Endothelial cell of umbilical vein (primary cell): ENCODE results near the gene LOXHD1. TPM values are rescaled to one million over a fixed set of nuclear protein-coding genes. Genes with fewer than 3 reads are reported as not detected.

ENCODE experiments used
- BruUV-seq: library from RNA; stranded (reverse); fragments of 400-500 nt; replicated peaks from 2 replicates; lab custom pipeline; 2021; lab: Mats Ljungman, UMichigan
- CTCF ChIA-PET: fragments of 300-600, 350-600 bp; sonication (Branson Sonifier 250); formaldehyde crosslinking; loops from one replicate; lab custom pipeline; 2021; ENCODE audit warnings: antibody characterized with exemption, inconsistent platforms; lab: Charles Lee
- POLR2A ChIA-PET: fragments of 300-600, 350-600 bp; sonication (Branson Sonifier 250); formaldehyde crosslinking; loops from one replicate; lab custom pipeline; 2021; ENCODE audit warnings: antibody characterized with exemption, inconsistent platforms; lab: Charles Lee
- DNase-seq: peaks from one replicate; pipeline ENCODE4 v3.0.0-alpha.2; 2011; ENCODE audit warnings: low read depth, low spot score
- FAIRE-seq: peaks from 2 replicates; lab custom pipeline; 2011; peaks lifted over from hg19 to GRCh38; lab: Jason Lieb, UNC
- H2AFZ ChIP-seq: 2 replicates; pipeline ENCODE4 v1.6.0; 2012; ENCODE audit warnings: low read depth, low read length, control low read depth, inconsistent platforms
- H3K27ac ChIP-seq: 2 replicates; pipeline ENCODE4 v1.5.1; 2011; ENCODE audit warnings: low read depth, mild to moderate bottlenecking, control low read depth, low read length, moderate library complexity; ENCODE audit not compliant: insufficient read depth
- H3K27me3 ChIP-seq, 2 experiments: 2 replicates each; pipeline versions ENCODE4 v1.6.0 to v1.6.1; 2011; ENCODE audit warnings: low read length in 2 of 2, mixed read lengths in 1 of 2; ENCODE audit not compliant: control insufficient read depth in 2 of 2, insufficient read depth in 2 of 2
- H3K36me3 ChIP-seq, 2 experiments: 2 replicates in 1 of 2; 3 replicates in 1 of 2; pipeline ENCODE4 v1.5.1; 2011; ENCODE audit warnings: low read length in 2 of 2, mild to moderate bottlenecking in 1 of 2, moderate library complexity in 1 of 2; ENCODE audit not compliant: control insufficient read depth in 2 of 2, insufficient read depth in 2 of 2; ENCODE audit errors: extremely low read depth in 1 of 2
- H3K4me1 ChIP-seq: 3 replicates; pipeline ENCODE4 v1.5.1; 2011; ENCODE audit warnings: mild to moderate bottlenecking, low read length; ENCODE audit not compliant: control insufficient read depth, insufficient read depth; ENCODE audit errors: extremely low read depth
- H3K4me2 ChIP-seq: 2 replicates; pipeline ENCODE4 v1.6.1; 2011; ENCODE audit warnings: low read length, control low read depth, mixed read lengths; ENCODE audit not compliant: insufficient read depth
- H3K4me3 ChIP-seq, 3 experiments: fragments of 200-600 bp in 1 of 3; sonication (generic), shearing (Covaris generic) in 1 of 3; replicated peaks in 1 of 3; 2 replicates each; pipeline ENCODE4 v1.5.1; 2011 to 2016; ENCODE audit warnings: control low read depth in 3 of 3, low read length in 3 of 3, mild to moderate bottlenecking in 2 of 3, inconsistent platforms in 1 of 3, low read depth in 1 of 3, moderate library complexity in 1 of 3; ENCODE audit not compliant: insufficient read depth in 1 of 3
- H3K79me2 ChIP-seq: 2 replicates; pipeline ENCODE4 v1.6.0; 2012; ENCODE audit warnings: low read length, inconsistent platforms; ENCODE audit not compliant: control insufficient read depth, insufficient read depth
- H3K9ac ChIP-seq: replicated peaks from 2 replicates; pipeline ENCODE3; 2011; ENCODE audit warnings: low read length, control low read depth; ENCODE audit not compliant: insufficient read depth; ENCODE audit errors: extremely low read depth
- H3K9me1 ChIP-seq: replicated peaks from 3 replicates; pipeline ENCODE4 v1.6.0; 2011; ENCODE audit warnings: mild to moderate bottlenecking, low read length; ENCODE audit not compliant: control insufficient read depth, insufficient read depth; ENCODE audit errors: extremely low read depth
- H3K9me3 ChIP-seq: replicated peaks from 2 replicates; pipeline ENCODE4 v1.5.1; 2012; ENCODE audit warnings: low read length, inconsistent platforms; ENCODE audit not compliant: control insufficient read depth, insufficient read depth
- H4K20me1 ChIP-seq: replicated peaks from 2 replicates; pipeline ENCODE3; 2011; ENCODE audit warnings: mild to moderate bottlenecking, low read length; ENCODE audit not compliant: control insufficient read depth, insufficient read depth; ENCODE audit errors: extremely low read depth
- EZH2 ChIP-seq: IDR thresholded peaks from 2 replicates; pipeline ENCODE4 v1.6.1; 2012; ENCODE audit warnings: borderline replicate concordance, low read depth, mild to moderate bottlenecking, moderate library complexity, low read length, inconsistent platforms; ENCODE audit not compliant: severe bottlenecking
- FOS ChIP-seq: IDR thresholded peaks from 2 replicates; pipeline ENCODE4 v1.6.1; 2011; ENCODE audit warnings: mild to moderate bottlenecking, low read length, moderate library complexity, borderline replicate concordance; ENCODE audit not compliant: insufficient read depth
- GATA2 ChIP-seq: IDR thresholded peaks from 2 replicates; pipeline ENCODE4 v1.7.0; 2011; ENCODE audit warnings: low read depth, mild to moderate bottlenecking, moderate library complexity, mixed read lengths, low read length; ENCODE audit not compliant: insufficient read length, insufficient read depth
- JUN ChIP-seq: IDR thresholded peaks from 2 replicates; pipeline ENCODE4 v1.6.1; 2011; ENCODE audit warnings: borderline replicate concordance, low read depth; ENCODE audit not compliant: insufficient read length, insufficient read depth
- MYC ChIP-seq: IDR thresholded peaks from one replicate; pipeline ENCODE4 v1.6.1; 2011; ENCODE audit warnings: mild to moderate bottlenecking, low read depth, low read length
- POLR2A ChIP-seq: IDR thresholded peaks from 2 replicates; pipeline ENCODE4 v1.6.1; 2012; ENCODE audit warnings: low read depth, mild to moderate bottlenecking, control low read depth, low read length
- POLR2AphosphoS5 ChIP-seq: IDR thresholded peaks from 2 replicates; pipeline ENCODE4 v1.6.1; 2012; ENCODE audit warnings: low read depth, mild to moderate bottlenecking, control low read depth, low read length, moderate library complexity; ENCODE audit not compliant: insufficient read depth
- dilution Hi-C: fragments of 300-500 bp; cut with MboI; formaldehyde crosslinking; loops from one replicate; pipeline ENCODE4 v1.15.0; 2019; ENCODE audit warnings: low sequenced_read_pairs; ENCODE audit not compliant: extremely low pct_ligation_motif_present
- intact Hi-C: fragments of 100-400 bp; cut with micrococcal nuclease; formaldehyde crosslinking; loops from one replicate; pipeline ENCODE4 v1.10.0; 2022
- polyA plus RNA-seq, 4 experiments: library from polyadenylated mRNA; depleted of rRNA in 3 of 4; stranded (reverse) in 3 of 4; unstranded in 1 of 4; fragments of >200 nt; gene quantifications; 2 replicates each; pipeline versions ENCODE4 v1.2.1 to v1.2.3, GENCODE V29; 2011 to 2012; ENCODE audit warnings: missing spikeins in 1 of 4
- total RNA-seq: library from RNA; stranded (reverse); gene quantifications from 2 replicates; pipeline ENCODE4 v1.2.3, GENCODE V29; 2021
- TF ChIP-seq, protein P1 (sequence below), 2 donors: IDR thresholded peaks; 1 replicate in 1 of 2; 2 replicates in 1 of 2; pipeline ENCODE4 v1.5.1; 2011; ENCODE audit warnings: low read length in 2 of 2, mild to moderate bottlenecking in 2 of 2, moderate library complexity in 2 of 2, control low read depth in 1 of 2, inconsistent platforms in 1 of 2, low read depth in 1 of 2; ENCODE audit not compliant: insufficient read depth in 1 of 2; ENCODE audit errors: extremely low read depth in 1 of 2
- TF ChIP-seq, protein P2 (sequence below): IDR thresholded peaks from 2 replicates; pipeline ENCODE4 v1.6.1; 2011; ENCODE audit not compliant: insufficient read depth, insufficient read length

The LOXHD1 gene
- total and polyA plus RNA-seq, 2 donors (not counting 3 experiments of a cell fraction or from before 2014, with no cell fraction given) = not detected

DNA sequence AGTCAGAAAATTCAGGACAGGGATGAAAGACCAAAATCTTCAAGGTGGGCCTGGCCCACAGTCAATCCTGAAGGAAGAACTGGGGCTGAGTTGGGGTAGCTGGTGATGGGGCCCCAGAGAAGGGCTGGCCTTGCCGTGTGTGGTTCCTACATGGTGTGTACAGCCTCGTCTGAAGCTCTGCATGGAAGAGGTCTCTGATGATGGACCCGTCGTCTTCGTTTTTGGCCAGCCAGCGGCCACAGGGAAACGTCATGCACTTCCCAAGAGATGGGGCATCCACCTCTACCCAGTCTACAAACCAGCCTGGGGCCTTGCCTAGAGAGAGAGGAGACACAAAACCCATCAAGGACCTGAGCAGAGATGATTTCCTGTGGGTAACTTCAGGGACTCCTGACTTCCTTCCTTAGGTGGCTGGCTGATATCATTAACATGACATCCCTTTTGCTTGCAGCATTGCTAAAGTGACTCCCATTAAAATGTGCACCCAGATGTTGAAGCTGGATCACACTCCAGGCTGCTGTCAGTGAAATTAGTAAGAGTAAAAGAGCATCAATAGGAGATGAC is 115.3 kb downstream of the LOXHD1 start:
- POLR2A ChIA-PET = no interaction called here

More for the DNA sequence above, 115.3 kb downstream of the LOXHD1 start:
- H3K4me3 ChIP-seq = no peak overlapping the region
- no peaks in the 10 kb centered on the region for H3K36me3 ChIP-seq
- no peak overlapping the region for H2AFZ ChIP-seq
- no peaks in the 10 kb centered on the region for H3K27me3 ChIP-seq
- H4K20me1 ChIP-seq = no peaks in the 10 kb centered on the region
- H3K9me1 ChIP-seq = no peaks in the 10 kb centered on the region
- H3K79me2 ChIP-seq = no peaks in the 10 kb centered on the region
- no peak overlapping the region for H3K27ac ChIP-seq
- intact Hi-C loops (no loop called here), dilution Hi-C loops (no loop called here)
- BruUV-seq = no TSS peak
- CTCF ChIA-PET = no interaction called here
- no peaks in the 10 kb centered on the region for H3K4me1 ChIP-seq
- no peak overlapping the region for H3K4me2 ChIP-seq
- TF ChIP-seq EZH2 (no peak), JUN (no peak), MYC (no peak), GATA2 (no peak), POLR2A (no peak), POLR2AphosphoS5 (no peak), FOS (no peak)
- TF ChIP-seq, protein P1, sequence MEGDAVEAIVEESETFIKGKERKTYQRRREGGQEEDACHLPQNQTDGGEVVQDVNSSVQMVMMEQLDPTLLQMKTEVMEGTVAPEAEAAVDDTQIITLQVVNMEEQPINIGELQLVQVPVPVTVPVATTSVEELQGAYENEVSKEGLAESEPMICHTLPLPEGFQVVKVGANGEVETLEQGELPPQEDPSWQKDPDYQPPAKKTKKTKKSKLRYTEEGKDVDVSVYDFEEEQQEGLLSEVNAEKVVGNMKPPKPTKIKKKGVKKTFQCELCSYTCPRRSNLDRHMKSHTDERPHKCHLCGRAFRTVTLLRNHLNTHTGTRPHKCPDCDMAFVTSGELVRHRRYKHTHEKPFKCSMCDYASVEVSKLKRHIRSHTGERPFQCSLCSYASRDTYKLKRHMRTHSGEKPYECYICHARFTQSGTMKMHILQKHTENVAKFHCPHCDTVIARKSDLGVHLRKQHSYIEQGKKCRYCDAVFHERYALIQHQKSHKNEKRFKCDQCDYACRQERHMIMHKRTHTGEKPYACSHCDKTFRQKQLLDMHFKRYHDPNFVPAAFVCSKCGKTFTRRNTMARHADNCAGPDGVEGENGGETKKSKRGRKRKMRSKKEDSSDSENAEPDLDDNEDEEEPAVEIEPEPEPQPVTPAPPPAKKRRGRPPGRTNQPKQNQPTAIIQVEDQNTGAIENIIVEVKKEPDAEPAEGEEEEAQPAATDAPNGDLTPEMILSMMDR (IDR thresholded peaks at IDR 0.05; ENCODE audit: extremely low read depth in 1 of 2, insufficient read depth in 1 of 2, low read depth in 1 of 2, low read length in 2 of 2) = no peak
- TF ChIP-seq, protein P2, sequence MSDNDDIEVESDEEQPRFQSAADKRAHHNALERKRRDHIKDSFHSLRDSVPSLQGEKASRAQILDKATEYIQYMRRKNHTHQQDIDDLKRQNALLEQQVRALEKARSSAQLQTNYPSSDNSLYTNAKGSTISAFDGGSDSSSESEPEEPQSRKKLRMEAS = no peak
- FAIRE-seq = no peak
- no peak overlapping the region for H3K9ac ChIP-seq
- DNase-seq = no peak
- no peaks in the 10 kb centered on the region for H3K9me3 ChIP-seq
